CD4-positive, alpha-beta memory T cell (primary cell): ENCODE measurements around the gene KRTAP10-10. TPM values are rescaled to one million over a fixed set of nuclear protein-coding genes. Genes with fewer than 3 reads are reported as not detected.
"Not testable (repeated sequence)": the region's sequence is repeated elsewhere in the genome, so short reads cannot be mapped to it uniquely, and the experiment has no call there.

Source experiments
- CTCF ChIA-PET: fragments of 350-600 bp; sonication (Branson Sonifier 250); formaldehyde crosslinking; loops from one replicate; lab custom pipeline; 2021; ENCODE audit warnings: inconsistent platforms; ENCODE audit not compliant: partially characterized antibody; lab: Charles Lee
- POLR2A ChIA-PET: fragments of 350-600 bp; sonication (Branson Sonifier 250); formaldehyde crosslinking; loops from one replicate; lab custom pipeline; 2021; ENCODE audit not compliant: partially characterized antibody; lab: Charles Lee
- DNase-seq, 5 donors: peaks; one replicate each; pipeline versions ENCODE4 v3.0.0 to v3.0.0-alpha.2; 2020 to 2022; ENCODE audit warnings: mixed read lengths in 1 of 5
- H3K27ac ChIP-seq: one replicate; pipeline ENCODE4 v1.7.0; 2013; ENCODE audit warnings: low read depth, low read length
- H3K27me3 ChIP-seq: 2 replicates; pipeline ENCODE4 v1.7.0; 2013; ENCODE audit warnings: mild to moderate bottlenecking, low read length, moderate library complexity; ENCODE audit not compliant: insufficient read depth
- H3K36me3 ChIP-seq: 2 replicates; pipeline ENCODE4 v1.7.0; 2013; ENCODE audit warnings: mild to moderate bottlenecking, low read length, moderate library complexity; ENCODE audit not compliant: insufficient read depth
- H3K4me1 ChIP-seq: 2 replicates; pipeline ENCODE4 v1.7.0; 2013; ENCODE audit warnings: mild to moderate bottlenecking, low read length, moderate library complexity; ENCODE audit not compliant: insufficient read depth
- H3K4me3 ChIP-seq, 2 donors: one replicate each; pipeline ENCODE4 v1.7.0; 2013; ENCODE audit warnings: low read length in 2 of 2, mild to moderate bottlenecking in 1 of 2
- H3K9me3 ChIP-seq, 2 donors: one replicate each; pipeline ENCODE4 v1.7.0; 2013; ENCODE audit warnings: low read length in 2 of 2, control low read depth in 1 of 2; ENCODE audit not compliant: control insufficient read depth in 1 of 2
- H3K27ac Mint-ChIP-seq, 7 donors: one replicate each; pipeline ENCODE4 v1.8.0; 2020 to 2021; ENCODE audit warnings: mixed read lengths in 7 of 7, mild to moderate bottlenecking in 6 of 7, inconsistent platforms in 3 of 7, moderate library complexity in 3 of 7
- H3K27me3 Mint-ChIP-seq, 2 donors: one replicate each; pipeline ENCODE4 v1.8.0; 2020 to 2021; ENCODE audit warnings: mixed read lengths in 2 of 2
- H3K36me3 Mint-ChIP-seq, 2 donors: one replicate each; pipeline ENCODE4 v1.8.0; 2020 to 2021; ENCODE audit warnings: mixed read lengths in 2 of 2, inconsistent platforms in 1 of 2, mild to moderate bottlenecking in 1 of 2
- H3K4me1 Mint-ChIP-seq, 4 donors: one replicate each; pipeline ENCODE4 v1.8.0; 2020 to 2021; ENCODE audit warnings: mixed read lengths in 4 of 4, mild to moderate bottlenecking in 1 of 4
- H3K4me3 Mint-ChIP-seq, 8 donors: one replicate each; pipeline ENCODE4 v1.8.0; 2020 to 2021; ENCODE audit warnings: mixed read lengths in 8 of 8, mild to moderate bottlenecking in 7 of 8, moderate library complexity in 6 of 8, inconsistent platforms in 3 of 8
- H3K9me3 Mint-ChIP-seq, 8 donors: one replicate each; pipeline ENCODE4 v1.8.0; 2020 to 2021; ENCODE audit warnings: mixed read lengths in 8 of 8, mild to moderate bottlenecking in 5 of 8, inconsistent platforms in 3 of 8, moderate library complexity in 1 of 8
- intact Hi-C: fragments of 100-400 bp; cut with micrococcal nuclease; formaldehyde crosslinking; loops from one replicate; pipeline ENCODE4 v1.15.1; 2023
- polyA plus RNA-seq, 2 donors: library from polyadenylated mRNA; unstranded; fragments of 300-500 nt; fragmentation: Illumina TruSeq; gene quantifications; one replicate each; pipeline ENCODE4 v1.2.3, GENCODE V29; 2021
- total RNA-seq, 2 experiments: library from RNA; stranded (reverse); gene quantifications; one replicate each; pipeline ENCODE4 v1.2.3, GENCODE V29; 2021

KRTAP10-10 gene
- total and polyA plus RNA-seq, 4 experiments from 2014 or later: not detected

DNA sequence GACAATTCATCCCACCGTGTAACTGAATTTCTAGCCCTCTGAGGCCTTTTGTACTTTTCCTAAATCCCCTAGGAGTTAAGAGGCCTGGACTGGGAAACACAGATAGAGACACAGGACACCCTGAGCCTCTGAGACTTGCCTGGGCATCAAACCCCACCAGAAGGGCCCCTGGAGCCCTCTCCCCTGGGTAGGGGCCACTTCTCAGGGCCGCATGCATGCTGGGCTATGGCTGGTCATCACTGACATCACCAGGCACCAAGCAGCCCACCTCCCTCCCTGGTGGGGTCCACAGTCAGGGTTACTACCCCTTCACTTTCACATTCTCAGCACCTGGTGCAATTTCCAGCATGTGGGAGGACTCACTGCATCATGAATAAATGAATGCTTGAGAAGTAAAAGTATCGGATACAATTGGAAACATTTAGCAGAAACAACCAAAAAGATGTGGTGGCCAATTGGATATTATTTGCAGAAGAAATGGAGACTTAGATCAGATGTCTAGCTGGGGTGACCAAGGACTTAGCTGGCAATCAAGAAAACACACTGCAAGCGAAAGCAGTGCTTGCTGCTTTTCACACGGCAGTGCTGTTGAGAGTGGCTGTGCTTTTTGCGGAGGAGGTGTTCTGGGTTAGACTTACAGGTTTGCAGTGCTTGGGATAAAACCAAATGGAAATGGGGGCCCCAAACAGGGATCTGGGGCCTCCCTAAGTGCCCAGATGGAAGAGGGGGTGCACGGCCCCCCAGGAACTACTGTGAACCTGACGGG, 37.7 kb upstream of the KRTAP10-10 start:
- Histone ChIP-seq H3K9me3 (no peaks in the 10 kb centered on the region), H3K4me3 (no peak overlapping the region), H3K27ac (no peak overlapping the region), H3K27me3 (no peaks in the 10 kb centered on the region), H3K4me1 (no peaks in the 10 kb centered on the region), H3K36me3 (no peaks in the 10 kb centered on the region)
- DNase-seq: no peak
- no peaks in the 10 kb centered on the region for H3K36me3 Mint-ChIP-seq
- intact Hi-C loops: no loop called here
- CTCF ChIA-PET: no interaction called here
- peaks cover 0 to 5% (median 1%) of the 10 kb centered on the region in 4 donors for H3K4me1 Mint-ChIP-seq
- no peak overlapping the region for H3K4me3 Mint-ChIP-seq
- peaks cover 10% of the 10 kb centered on the region in 2 donors for H3K27me3 Mint-ChIP-seq
- peaks cover 0 to 12% (median 5%) of the 10 kb centered on the region in 8 donors for H3K9me3 Mint-ChIP-seq
- no peak overlapping the region for H3K27ac Mint-ChIP-seq
- POLR2A ChIA-PET: no interaction called here

- POLR2A ChIA-PET, H3K27me3 ChIP-seq, H3K9me3 ChIP-seq, H3K27ac ChIP-seq, intact Hi-C loops, H3K4me1 Mint-ChIP-seq, CTCF ChIA-PET, H3K36me3 ChIP-seq, H3K4me3 ChIP-seq, H3K4me1 ChIP-seq, H3K4me3 Mint-ChIP-seq, DNase-seq, H3K36me3 Mint-ChIP-seq: not testable (repeated sequence)
- Mint-ChIP-seq H3K27me3 (peaks cover 13% of the 10 kb centered on the region in 2 donors), H3K27ac (peak within 1 kb of the TSS in 5 of 7 donors; percentile 29 to 83 (median 50)), H3K9me3 (peaks cover 0 to 12% (median 5%) of the 10 kb centered on the region in 8 donors)
Observed at GRCh38 chr21:44600118-44600978, 36.8 kb upstream of the KRTAP10-10 start, which contains the start of gene KRTAP10-7. Gene KRTAP10-7, plus strand, starts transcription at chr21:44600597. Its CDS starts 25 bp downstream, at chr21:44600622.

DNA sequence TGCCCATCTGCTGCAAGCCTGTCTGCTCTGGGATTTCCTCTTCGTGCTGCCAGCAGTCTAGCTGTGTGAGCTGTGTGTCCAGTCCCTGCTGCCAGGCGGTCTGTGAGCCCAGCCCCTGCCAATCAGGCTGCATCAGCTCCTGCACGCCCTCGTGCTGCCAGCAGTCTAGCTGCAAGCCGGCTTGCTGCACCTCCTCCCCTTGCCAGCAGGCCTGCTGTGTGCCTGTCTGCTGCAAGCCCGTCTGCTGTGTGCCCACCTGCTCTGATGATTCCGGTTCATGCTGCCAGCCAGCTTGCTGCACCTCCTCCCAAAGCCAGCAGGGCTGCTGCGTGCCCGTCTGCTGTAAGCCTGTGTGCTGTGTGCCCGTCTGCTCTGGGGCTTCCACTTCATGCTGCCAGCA, 36.1 kb upstream of the KRTAP10-10 start:
- H3K4me3 Mint-ChIP-seq, H3K9me3 ChIP-seq, H3K36me3 Mint-ChIP-seq, H3K4me1 ChIP-seq, CTCF ChIA-PET, H3K27ac ChIP-seq, H3K4me3 ChIP-seq, intact Hi-C loops, DNase-seq, H3K4me1 Mint-ChIP-seq, H3K36me3 ChIP-seq, H3K27me3 ChIP-seq, POLR2A ChIA-PET: not testable (repeated sequence)
- H3K9me3 Mint-ChIP-seq: peaks cover 1 to 12% (median 6%) of the 10 kb centered on the region in 8 donors
- H3K27me3 Mint-ChIP-seq: peaks cover 13 to 17% of the 10 kb centered on the region in 2 donors
- peak overlapping the region in 1 of 7 donors; percentile 52 for H3K27ac Mint-ChIP-seq

DNA sequence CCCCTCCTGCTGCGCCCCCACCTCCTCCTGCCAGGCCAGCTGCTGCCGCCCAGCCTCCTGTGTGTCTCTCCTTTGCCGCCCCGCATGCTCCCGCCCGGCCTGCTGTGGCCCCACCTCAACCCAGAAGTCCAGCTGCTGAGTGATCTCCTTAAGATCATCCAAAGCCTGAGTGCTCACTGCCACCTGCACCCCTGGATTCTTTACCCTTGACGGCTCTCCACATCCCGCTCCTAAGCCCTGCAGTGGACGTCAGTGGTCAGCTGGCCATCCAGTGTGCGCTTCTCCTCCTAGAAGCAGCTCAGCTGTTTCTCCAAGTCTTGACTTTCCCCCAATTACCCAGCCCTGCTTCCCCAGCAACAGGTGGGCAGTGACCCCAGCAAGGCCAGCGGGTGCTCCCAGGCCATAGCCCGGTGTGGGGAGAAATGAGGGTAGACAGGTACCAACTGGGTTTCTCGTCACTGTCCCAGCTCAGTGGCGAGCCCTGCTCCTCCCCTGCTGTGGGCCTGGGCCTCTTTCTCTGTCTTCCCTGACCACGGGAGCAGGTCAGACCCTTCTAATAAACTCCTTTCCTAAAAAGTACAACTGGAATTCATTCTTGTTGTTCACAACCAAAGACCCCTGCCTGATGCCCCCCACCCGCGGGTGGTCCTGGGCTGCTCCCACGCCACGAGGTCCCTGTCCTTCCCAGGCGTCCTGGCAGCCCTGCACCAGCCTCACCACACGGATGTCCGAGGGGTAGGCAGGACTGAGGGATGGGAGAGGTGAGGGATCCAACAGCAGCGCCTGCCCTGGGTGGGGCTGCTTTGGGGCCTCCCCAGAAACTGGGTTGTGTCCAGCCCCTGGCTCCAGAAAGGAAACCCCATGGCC, 35.3 kb upstream of the KRTAP10-10 start:
- CTCF ChIA-PET: no interaction called here
- no peaks in the 10 kb centered on the region for H3K9me3 ChIP-seq
- Mint-ChIP-seq H3K4me1 (peaks cover 0 to 2% (median 0%) of the 10 kb centered on the region in 4 donors), H3K27ac (peak overlapping the region in 2 of 7 donors; percentile 35 to 52), H3K4me3 (no peak overlapping the region), H3K36me3 (no peaks in the 10 kb centered on the region), H3K27me3 (peaks cover 16 to 17% of the 10 kb centered on the region in 2 donors), H3K9me3 (peaks cover 3 to 12% (median 7%) of the 10 kb centered on the region in 8 donors)
- H3K36me3 ChIP-seq: no peaks in the 10 kb centered on the region
- H3K4me1 ChIP-seq: no peaks in the 10 kb centered on the region
- no peaks in the 10 kb centered on the region for H3K27me3 ChIP-seq
- intact Hi-C loops: no loop called here
- POLR2A ChIA-PET: no interaction called here
- no peak overlapping the region for H3K4me3 ChIP-seq
- no peak for DNase-seq
- H3K27ac ChIP-seq: no peak overlapping the region

DNA sequence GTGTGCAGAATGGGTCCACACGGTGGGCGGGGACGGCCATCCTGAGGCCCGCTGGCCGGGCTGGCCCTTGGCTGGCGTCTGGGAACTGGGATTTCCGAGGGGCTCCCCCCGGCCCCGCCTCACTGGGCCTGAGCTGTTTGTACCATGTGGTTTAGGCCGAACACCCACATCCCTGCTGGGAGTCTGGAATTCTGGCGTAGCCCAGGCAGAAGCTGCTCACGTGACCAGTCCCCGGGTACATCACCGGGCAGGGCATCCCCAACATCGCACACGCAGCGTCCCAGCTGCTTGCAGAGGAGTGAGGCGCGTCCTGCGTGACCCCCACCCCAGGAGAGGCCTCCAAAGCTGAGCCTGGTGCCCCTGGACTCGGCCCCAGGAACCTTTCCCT, 34.7 kb upstream of the KRTAP10-10 start:
- H3K27ac ChIP-seq: no peak overlapping the region
- no peaks in the 10 kb centered on the region for H3K36me3 ChIP-seq
- H3K4me1 ChIP-seq: no peaks in the 10 kb centered on the region
- no peak overlapping the region for H3K4me3 ChIP-seq
- Mint-ChIP-seq H3K4me3 (no peak overlapping the region), H3K9me3 (peaks cover 3 to 12% (median 7%) of the 10 kb centered on the region in 8 donors), H3K4me1 (peaks cover 0 to 2% (median 0%) of the 10 kb centered on the region in 4 donors), H3K27ac (no peak overlapping the region), H3K36me3 (no peaks in the 10 kb centered on the region), H3K27me3 (peaks cover 16 to 17% of the 10 kb centered on the region in 2 donors)
- intact Hi-C loops: no loop called here
- ChIA-PET CTCF (no interaction called here), POLR2A (no interaction called here)
- DNase-seq: no peak
- H3K27me3 ChIP-seq: no peaks in the 10 kb centered on the region
- H3K9me3 ChIP-seq: no peaks in the 10 kb centered on the region

- intact Hi-C loops: no loop called here
- peak overlapping the region in 1 of 7 donors; percentile 63 for H3K27ac Mint-ChIP-seq
- H3K9me3 ChIP-seq: no peaks in the 10 kb centered on the region
- H3K36me3 ChIP-seq: no peaks in the 10 kb centered on the region
- H3K9me3 Mint-ChIP-seq: peaks cover 3 to 13% (median 7%) of the 10 kb centered on the region in 8 donors
- H3K27ac ChIP-seq: no peak overlapping the region
- no peak overlapping the region for H3K4me3 Mint-ChIP-seq
- H3K27me3 Mint-ChIP-seq: peaks cover 15 to 16% of the 10 kb centered on the region in 2 donors
- POLR2A ChIA-PET: no interaction called here
- DNase-seq: no peak
- no peaks in the 10 kb centered on the region for H3K27me3 ChIP-seq
- H3K4me1 ChIP-seq: no peaks in the 10 kb centered on the region
- peaks cover 0 to 2% (median 0%) of the 10 kb centered on the region in 4 donors for H3K4me1 Mint-ChIP-seq
- no peaks in the 10 kb centered on the region for H3K36me3 Mint-ChIP-seq
- no peak overlapping the region for H3K4me3 ChIP-seq
- CTCF ChIA-PET: no interaction called here
Observed at GRCh38 chr21:44603109-44603875, 33.9 kb upstream of the KRTAP10-10 start.
